SK-N-MC (cell line): ENCODE measurements around the gene FAM131C.
"Not testable (repeated sequence)": the region's sequence is repeated elsewhere in the genome, so short reads cannot be mapped to it uniquely, and the experiment has no call there.

ENCODE experiments used
- EZH2 ChIP-seq: fragments of 200-600 bp; sonication (generic); IDR thresholded peaks from one replicate; pipeline ENCODE4 v1.6.1; 2017; ENCODE audit warnings: antibody characterized with exemption
- FOXP2 ChIP-seq: optimal IDR thresholded peaks from 2 replicates; pipeline ENCODE3; 2011; ENCODE audit warnings: mild to moderate bottlenecking, moderate library complexity; ENCODE audit not compliant: insufficient read depth; ENCODE audit errors: extremely low read length, control extremely low read depth
- POLR2AphosphoS5 ChIP-seq: IDR thresholded peaks from 2 replicates; pipeline ENCODE4 v1.6.1; 2012; ENCODE audit warnings: mild to moderate bottlenecking, low read depth, low read length, borderline replicate concordance

DNA sequence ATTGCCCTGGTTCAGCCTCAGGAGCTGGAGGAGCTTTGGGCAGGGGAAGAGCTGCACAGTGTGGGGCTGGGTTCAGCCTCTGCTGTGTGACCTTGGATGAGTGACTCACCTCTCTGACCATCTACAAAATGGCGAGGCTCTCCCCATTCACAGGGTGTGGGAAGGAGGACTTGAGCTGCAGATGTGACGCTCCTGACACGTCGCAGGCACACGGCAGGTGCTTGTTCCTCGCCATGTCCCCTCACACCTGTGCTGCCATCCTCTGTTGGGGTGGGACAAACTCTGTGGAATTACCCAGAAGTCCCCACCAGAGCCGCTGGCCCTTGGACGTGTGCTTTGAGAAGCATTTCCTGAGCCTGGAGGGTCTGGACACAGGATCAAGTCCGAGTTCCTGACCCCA, 52.6 kb downstream of the FAM131C start:
- not testable (repeated sequence) for TF ChIP-seq FOXP2, EZH2, POLR2AphosphoS5
